GM21529 (cell line): ENCODE measurements around the gene TXNDC2.

ENCODE experiments used
- ATAC-seq: cut with Tn5 transposase; IDR thresholded peaks from one replicate; pipeline ENCODE4 v1.9.1; 2021; ENCODE audit not compliant: unreplicated experiment

TXNDC2 gene

DNA sequence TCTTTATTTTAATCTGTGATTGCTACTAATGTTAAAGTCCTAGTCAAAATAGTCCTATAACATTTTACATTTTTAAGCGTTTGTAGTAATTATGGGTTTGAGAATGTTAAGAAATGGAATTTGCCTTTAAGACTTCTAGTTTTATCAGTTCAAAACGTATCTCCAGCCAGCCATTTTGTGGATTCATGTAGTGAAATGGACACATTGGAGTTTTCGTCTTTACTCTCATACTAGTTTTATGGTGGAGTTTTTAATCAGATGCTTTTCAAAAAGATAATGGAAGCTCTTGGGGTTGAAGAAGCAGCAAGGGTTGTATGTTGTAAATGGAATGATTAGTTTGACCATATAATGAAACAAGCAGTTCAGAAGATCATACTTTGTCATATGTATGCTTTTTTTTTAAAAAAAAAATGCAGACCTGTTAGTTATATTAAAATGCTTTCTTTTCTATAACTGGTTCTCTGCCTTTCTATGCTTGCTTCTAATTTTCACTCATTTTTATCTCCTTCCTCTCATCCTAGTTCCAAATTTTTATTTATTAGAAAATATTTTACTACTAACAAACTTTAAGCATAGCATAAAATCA is 44.6 kb downstream of the TXNDC2 start:
- no peak for ATAC-seq

DNA sequence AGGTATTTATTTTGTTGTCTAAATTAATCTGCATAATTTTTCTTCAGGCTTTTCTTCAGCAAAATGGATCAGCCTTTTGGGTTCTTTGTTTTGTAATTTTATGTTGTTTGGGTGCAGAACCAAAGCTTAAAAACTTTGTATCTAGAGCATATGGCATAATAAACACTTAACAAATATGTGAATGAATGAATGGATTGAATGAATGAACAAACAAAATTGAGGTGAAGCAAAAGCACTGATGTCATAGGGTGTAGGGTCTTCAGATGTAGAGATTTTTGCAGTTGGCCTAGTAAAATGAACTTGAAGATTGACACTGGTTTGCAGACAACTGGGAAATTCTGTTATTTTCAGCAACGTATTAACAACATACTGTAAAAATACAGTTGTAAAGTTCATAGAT is 45.4 kb downstream of the TXNDC2 start:
- no peak for ATAC-seq

GRCh38 chr18:9931678-9932077 is 45.9 kb downstream of the TXNDC2 start:
- ATAC-seq = no peak

DNA sequence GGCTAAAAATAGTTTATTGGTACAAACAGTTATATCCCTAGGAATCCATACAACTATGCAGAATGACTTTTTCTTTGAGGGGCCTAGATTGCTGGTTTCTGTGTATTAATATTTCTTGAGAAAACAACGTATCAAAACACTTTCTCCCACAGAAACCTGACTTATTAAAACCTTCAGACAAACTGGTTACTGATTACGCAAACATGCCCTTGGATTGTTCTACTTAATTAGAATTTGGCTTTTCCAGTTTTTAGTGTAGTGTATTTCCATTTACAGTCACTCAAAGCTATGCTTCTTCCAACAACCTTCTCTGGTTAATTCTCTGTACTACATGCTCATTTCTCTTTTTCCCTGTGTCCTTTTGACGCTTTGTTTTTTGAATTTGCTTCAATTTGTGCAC is 48.1 kb downstream of the TXNDC2 start:
- ATAC-seq = no peak

- no peak for ATAC-seq
These were observed 48.5 kb downstream of the TXNDC2 start for GRCh38 chr18:9934274-9934673.
